HCT116 (cell line): ENCODE data around the gene RUBCN. TPM values are rescaled to one million over a fixed set of nuclear protein-coding genes. Genes with fewer than 3 reads are reported as not detected.

Experiments
- ATAC-seq: fragments of 200-7000 bp; cut with Tn5 transposase; 2 replicates; pipeline ENCODE4 v1.9.1; 2020; ENCODE audit warnings: mild to moderate bottlenecking, moderate library complexity
- BruUV-seq: library from RNA; stranded (reverse); fragments of 400-500 nt; replicated peaks from 2 replicates; lab custom pipeline; 2021; lab: Mats Ljungman, UMichigan
- CTCF ChIA-PET: fragments of 300-600 bp; sonication (Branson Sonifier 250); formaldehyde crosslinking; loops from one replicate; lab custom pipeline; 2021; ENCODE audit warnings: antibody characterized with exemption; lab: Charles Lee
- POLR2A ChIA-PET: fragments of 300-600, 350-600 bp; sonication (Branson Sonifier 250); formaldehyde crosslinking; loops from one replicate; lab custom pipeline; 2021; ENCODE audit warnings: antibody characterized with exemption; lab: Charles Lee
- RAD21 ChIA-PET, 2 experiments: fragments of 300-600 bp; sonication (Branson Sonifier 250); formaldehyde crosslinking; loops; one replicate each; lab custom pipeline; 2023; ENCODE audit warnings: low total read pairs in 2 of 2; ENCODE audit not compliant: uncharacterized antibody in 2 of 2, unreplicated experiment in 2 of 2, low non-redundant PET in 1 of 2; lab: Charles Lee
- DNase-seq: peaks from one replicate; pipeline ENCODE4 v3.0.0-alpha.2; 2010; ENCODE audit warnings: low read depth, low spot score
- H2AFZ ChIP-seq: fragments of 200-600 bp; shearing (Covaris generic), sonication (generic); 2 replicates; pipeline ENCODE4 v1.6.1; 2017; ENCODE audit warnings: low read depth, mixed run types, mixed read lengths, antibody characterized with exemption, low read length; ENCODE audit not compliant: poor library complexity, severe bottlenecking
- H3K27ac ChIP-seq: 2 replicates; pipeline ENCODE4 v1.5.1; 2012; ENCODE audit warnings: low read depth, low read length
- H3K27me3 ChIP-seq: fragments of 200-600 bp; sonication (generic); 2 replicates; pipeline ENCODE4 v1.6.1; 2016; ENCODE audit warnings: mixed run types, low read length, mixed read lengths; ENCODE audit not compliant: insufficient read depth
- H3K36me3 ChIP-seq, 2 experiments: fragments of 200-500 bp in 1 of 2; fragments of 200-600 bp in 1 of 2; sonication (Bioruptor generic) in 1 of 2; sonication (generic) in 1 of 2; 2 replicates each; pipeline versions ENCODE4 v1.5.1 to v1.6.1; 2014 to 2016; ENCODE audit warnings: low read length in 2 of 2, inconsistent platforms in 1 of 2, mixed read lengths in 1 of 2, mixed run types in 1 of 2; ENCODE audit not compliant: insufficient read depth in 2 of 2, control insufficient read depth in 1 of 2
- H3K4me1 ChIP-seq, 2 experiments: fragments of 200-600 bp in 1 of 2; sonication (generic) in 1 of 2; 2 replicates each; pipeline versions ENCODE4 v1.5.1 to v1.6.1; 2012 to 2017; ENCODE audit warnings: low read length in 2 of 2, inconsistent platforms in 1 of 2, mild to moderate bottlenecking in 1 of 2, mixed read lengths in 1 of 2, mixed run types in 1 of 2, moderate library complexity in 1 of 2; ENCODE audit not compliant: insufficient read depth in 2 of 2, control insufficient read depth in 1 of 2
- H3K4me2 ChIP-seq: fragments of 200-600 bp; sonication (generic); 2 replicates; pipeline ENCODE4 v1.6.1; 2017; ENCODE audit warnings: mixed run types, low read length, mixed read lengths
- H3K4me3 ChIP-seq, 2 experiments: fragments of 200-600 bp in 1 of 2; sonication (generic) in 1 of 2; replicated peaks in 1 of 2; 2 replicates each; pipeline ENCODE4 v1.5.1; 2011 to 2016; ENCODE audit warnings: low read length in 2 of 2, control low read depth in 1 of 2, low read depth in 1 of 2, mild to moderate bottlenecking in 1 of 2, mixed read lengths in 1 of 2, mixed run types in 1 of 2
- H3K79me2 ChIP-seq: fragments of 200-600 bp; sonication (generic); 2 replicates; pipeline ENCODE4 v1.6.1; 2017; ENCODE audit warnings: mild to moderate bottlenecking, mixed run types, low read length, moderate library complexity, mixed read lengths; ENCODE audit not compliant: insufficient read depth
- H3K9ac ChIP-seq: fragments of 200-600 bp; sonication (generic); 2 replicates; pipeline ENCODE4 v1.6.1; 2016; ENCODE audit warnings: low read length, mixed read lengths
- H3K9me2 ChIP-seq: fragments of 200-600 bp; sonication (generic), shearing (Covaris generic); 2 replicates; pipeline ENCODE4 v1.6.1; 2017; ENCODE audit warnings: mixed run types, mild to moderate bottlenecking, moderate library complexity; ENCODE audit not compliant: insufficient read depth
- H3K9me3 ChIP-seq, 2 experiments: fragments of 200-500 bp in 1 of 2; fragments of 200-600 bp in 1 of 2; sonication (Bioruptor generic) in 1 of 2; sonication (generic) in 1 of 2; 2 replicates each; pipeline ENCODE4 v1.6.1; 2014 to 2017; ENCODE audit warnings: low read length in 2 of 2, mixed read lengths in 2 of 2, inconsistent platforms in 1 of 2, low read depth in 1 of 2, mild to moderate bottlenecking in 1 of 2, mixed run types in 1 of 2, moderate library complexity in 1 of 2; ENCODE audit not compliant: control insufficient read depth in 1 of 2, insufficient read depth in 1 of 2
- H4K20me1 ChIP-seq: fragments of 200-600 bp; sonication (generic), shearing (Covaris generic); 2 replicates; pipeline ENCODE4 v1.6.1; 2017; ENCODE audit warnings: mixed run types, mild to moderate bottlenecking, moderate library complexity; ENCODE audit not compliant: insufficient read depth
- CBX3 ChIP-seq: IDR thresholded peaks from 2 replicates; pipeline ENCODE4 v1.6.1; 2012; ENCODE audit warnings: low read depth
- CEBPB ChIP-seq: IDR thresholded peaks from 2 replicates; pipeline ENCODE4 v1.6.1; 2012; ENCODE audit warnings: low read depth
- ELF1 ChIP-seq: IDR thresholded peaks from 2 replicates; pipeline ENCODE4 v1.6.1; 2012; ENCODE audit warnings: low read depth, borderline replicate concordance
- EZH2 ChIP-seq: fragments of 200-600 bp; sonication (generic); IDR thresholded peaks from 2 replicates; pipeline ENCODE4 v1.6.1; 2017; ENCODE audit warnings: antibody characterized with exemption, mixed run types
- FOSL1 ChIP-seq: IDR thresholded peaks from 2 replicates; pipeline ENCODE4 v1.6.1; 2012; ENCODE audit warnings: low read depth
- JUND ChIP-seq: IDR thresholded peaks from 2 replicates; pipeline ENCODE4 v1.6.1; 2012
- POLR2AphosphoS5 ChIP-seq: IDR thresholded peaks from 2 replicates; pipeline ENCODE4 v1.6.1; 2011; ENCODE audit warnings: mild to moderate bottlenecking, low read depth, low read length, moderate library complexity
- RAD21 ChIP-seq: IDR thresholded peaks from 2 replicates; pipeline ENCODE4 v1.6.1; 2012; ENCODE audit warnings: low read depth, mild to moderate bottlenecking
- SIN3A ChIP-seq: IDR thresholded peaks from 2 replicates; pipeline ENCODE4 v1.6.1; 2012; ENCODE audit warnings: low read depth
- SP1 ChIP-seq: IDR thresholded peaks from 2 replicates; pipeline ENCODE4 v1.6.1; 2012; ENCODE audit warnings: low read depth
- SRF ChIP-seq: IDR thresholded peaks from 2 replicates; pipeline ENCODE4 v1.6.1; 2012; ENCODE audit warnings: low read depth
- TCF7L2 ChIP-seq: IDR thresholded peaks from 2 replicates; pipeline ENCODE4 v1.7.0; 2011; ENCODE audit warnings: borderline replicate concordance, inconsistent platforms; ENCODE audit not compliant: insufficient read depth, insufficient read length; ENCODE audit errors: extremely low read depth
- YY1 ChIP-seq: IDR thresholded peaks from 2 replicates; pipeline ENCODE4 v1.6.1; 2011; ENCODE audit warnings: low read length, low read depth, moderate library complexity, mild to moderate bottlenecking; ENCODE audit not compliant: insufficient replicate concordance; ENCODE audit errors: extremely low read depth
- ZFX ChIP-seq: fragments of 450-650 bp; IDR thresholded peaks from 2 replicates; pipeline ENCODE4 v1.6.1; 2017
- ZNF274 ChIP-seq: fragments of 200-500 bp; sonication (Bioruptor generic); IDR thresholded peaks from 2 replicates; pipeline ENCODE4 v1.6.1; 2014; ENCODE audit warnings: mild to moderate bottlenecking, low read depth, low read length, inconsistent platforms
- intact Hi-C: fragments of 100-400 bp; cut with micrococcal nuclease; formaldehyde crosslinking; loops from 2 replicates; pipeline ENCODE4 v1.10.0; 2022
- total RNA-seq: library from RNA; stranded (reverse); gene quantifications from one replicate; pipeline ENCODE4 v1.2.1, GENCODE V29; 2021; ENCODE audit not compliant: unreplicated experiment
- TF ChIP-seq, protein P1 (sequence below): IDR thresholded peaks from 2 replicates; pipeline ENCODE4 v1.6.1; 2011; ENCODE audit warnings: mild to moderate bottlenecking, low read length, moderate library complexity; ENCODE audit not compliant: insufficient replicate concordance; ENCODE audit errors: extremely low read depth
- TF ChIP-seq, protein P2 (sequence below): IDR thresholded peaks from 2 replicates; pipeline ENCODE4 v1.6.1; 2012
- TF ChIP-seq, protein P3 (sequence below): IDR thresholded peaks from 2 replicates; pipeline ENCODE4 v1.6.1; 2012

The RUBCN gene
- total RNA-seq, 1 experiment from 2014 or later, result 21.4 TPM

DNA sequence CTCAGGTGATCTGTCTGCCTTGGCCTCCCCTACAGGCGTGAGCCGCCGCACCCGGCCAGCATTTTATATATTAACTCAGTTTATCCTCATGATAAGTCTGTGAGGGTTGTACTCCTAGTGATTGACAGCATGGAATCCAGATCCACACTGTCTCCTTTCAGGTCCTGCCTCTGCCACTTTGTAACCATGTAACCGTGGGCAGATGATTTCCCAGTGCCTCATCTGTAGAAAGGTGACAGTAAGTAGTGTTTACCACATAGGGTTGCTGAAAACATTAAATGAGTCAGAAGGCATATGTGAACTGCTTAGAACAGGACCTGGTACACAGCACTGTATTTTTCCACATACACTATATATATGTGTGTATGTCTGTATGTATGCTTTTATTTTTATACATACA, 15.4 kb upstream of the RUBCN start:
- RAD21 ChIA-PET, result no interaction called here
- DNase-seq (no peak), ATAC-seq (no peak)
- CTCF ChIA-PET, result no interaction called here
- Histone ChIP-seq H2AFZ (no peak overlapping the region), H3K9me3 (no peaks in the 10 kb centered on the region), H3K27ac (no peak overlapping the region), H3K9ac (0 out of 2 replicates have a peak overlapping the region, but pooled peaks have one; percentile 86), H3K36me3 (peaks cover 4% of the 10 kb centered on the region in 2 experiments; a peak in 1 of 4 replicates), H3K4me2 (peak overlapping the region; percentile 99), H3K79me2 (peaks cover 69% of the 10 kb centered on the region), H4K20me1 (peaks cover 11% of the 10 kb centered on the region; the same call in 1 of the 2 replicates), H3K27me3 (no peaks in the 10 kb centered on the region), H3K4me1 (peaks cover 9 to 48% of the 10 kb centered on the region in 2 experiments), H3K9me2 (no peaks in the 10 kb centered on the region), H3K4me3 (peak overlapping the region in 1 of 2 experiments; percentile 14; a peak in 1 of 4 replicates)
- intact Hi-C loops, result no loop called here
- no peak for TF ChIP-seq JUND
- TF ChIP-seq FOSL1, result no peak
- TF ChIP-seq SP1, result no peak
- no peak for TF ChIP-seq ZNF274
- TF ChIP-seq RAD21, result no peak
- TF ChIP-seq CBX3, result no peak
- no peak for TF ChIP-seq TCF7L2
- TF ChIP-seq ZFX, result no peak
- TF ChIP-seq CEBPB, result no peak
- TF ChIP-seq, protein P1, sequence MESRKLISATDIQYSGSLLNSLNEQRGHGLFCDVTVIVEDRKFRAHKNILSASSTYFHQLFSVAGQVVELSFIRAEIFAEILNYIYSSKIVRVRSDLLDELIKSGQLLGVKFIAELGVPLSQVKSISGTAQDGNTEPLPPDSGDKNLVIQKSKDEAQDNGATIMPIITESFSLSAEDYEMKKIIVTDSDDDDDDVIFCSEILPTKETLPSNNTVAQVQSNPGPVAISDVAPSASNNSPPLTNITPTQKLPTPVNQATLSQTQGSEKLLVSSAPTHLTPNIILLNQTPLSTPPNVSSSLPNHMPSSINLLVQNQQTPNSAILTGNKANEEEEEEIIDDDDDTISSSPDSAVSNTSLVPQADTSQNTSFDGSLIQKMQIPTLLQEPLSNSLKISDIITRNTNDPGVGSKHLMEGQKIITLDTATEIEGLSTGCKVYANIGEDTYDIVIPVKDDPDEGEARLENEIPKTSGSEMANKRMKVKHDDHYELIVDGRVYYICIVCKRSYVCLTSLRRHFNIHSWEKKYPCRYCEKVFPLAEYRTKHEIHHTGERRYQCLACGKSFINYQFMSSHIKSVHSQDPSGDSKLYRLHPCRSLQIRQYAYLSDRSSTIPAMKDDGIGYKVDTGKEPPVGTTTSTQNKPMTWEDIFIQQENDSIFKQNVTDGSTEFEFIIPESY, result no peak
- no peak for TF ChIP-seq EZH2
- TF ChIP-seq YY1, result no peak
- TF ChIP-seq, protein P2, sequence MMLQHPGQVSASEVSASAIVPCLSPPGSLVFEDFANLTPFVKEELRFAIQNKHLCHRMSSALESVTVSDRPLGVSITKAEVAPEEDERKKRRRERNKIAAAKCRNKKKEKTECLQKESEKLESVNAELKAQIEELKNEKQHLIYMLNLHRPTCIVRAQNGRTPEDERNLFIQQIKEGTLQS, result no peak
- no peak for TF ChIP-seq POLR2AphosphoS5
- TF ChIP-seq, protein P3, sequence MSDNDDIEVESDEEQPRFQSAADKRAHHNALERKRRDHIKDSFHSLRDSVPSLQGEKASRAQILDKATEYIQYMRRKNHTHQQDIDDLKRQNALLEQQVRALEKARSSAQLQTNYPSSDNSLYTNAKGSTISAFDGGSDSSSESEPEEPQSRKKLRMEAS, result no peak
- no peak for TF ChIP-seq SIN3A
- TF ChIP-seq SRF, result no peak
- TF ChIP-seq ELF1, result no peak
- BruUV-seq, result no TSS peak
- POLR2A ChIA-PET, result no interaction called here
